GM12892 (cell line): ENCODE data around the gene HTR6.

ENCODE experiments used
- POLR2A ChIP-seq: IDR thresholded peaks from 2 replicates; pipeline ENCODE4 v1.6.1; 2011; ENCODE audit warnings: low read depth, low read length, control low read depth
- POLR2AphosphoS5 ChIP-seq: IDR thresholded peaks from 2 replicates; pipeline ENCODE4 v1.6.1; 2011; ENCODE audit warnings: low read depth, low read length, control low read depth

GRCh38 chr1:19636065-19636464, 28.6 kb upstream of the HTR6 start:
- TF ChIP-seq POLR2A (no peak), POLR2AphosphoS5 (no peak)
